Transverse colon (tissue), 4 donors: ENCODE measurements around the gene SAMM50. TPM values are rescaled to one million over a fixed set of nuclear protein-coding genes. Genes with fewer than 3 reads are reported as not detected.

Experiments
- DNase-seq: peaks from one replicate; pipeline ENCODE4 v3.0.0-alpha.2; 2019
- H3K27ac ChIP-seq, 4 donors: fragments of 200-600 bp; sonication (generic); 2 replicates each; pipeline ENCODE4 v1.5.1; 2016 to 2018; ENCODE audit warnings: inconsistent platforms in 4 of 4
- H3K27me3 ChIP-seq: fragments of 200-600 bp; sonication (generic); 2 replicates; pipeline ENCODE4 v1.5.1; 2017; ENCODE audit warnings: inconsistent platforms
- H3K36me3 ChIP-seq, 4 donors: fragments of 200-600 bp; sonication (generic); 2 replicates each; pipeline ENCODE4 v1.5.1; 2017 to 2019; ENCODE audit warnings: inconsistent platforms in 4 of 4
- H3K4me1 ChIP-seq, 4 donors: fragments of 200-600 bp; sonication (generic); 2 replicates each; pipeline ENCODE4 v1.5.1; 2017 to 2020; ENCODE audit warnings: inconsistent platforms in 4 of 4
- H3K4me3 ChIP-seq, 4 donors: fragments of 200-600 bp; sonication (generic); 1 replicate in 1 of 4; 2 replicates in 3 of 4; pipeline versions ENCODE4 v1.5.1 to v1.6.1; 2017 to 2019; ENCODE audit warnings: inconsistent platforms in 4 of 4
- H3K9me3 ChIP-seq, 2 donors: fragments of 200-600 bp; sonication (generic); 2 replicates each; pipeline ENCODE4 v1.5.1; 2017 to 2019; ENCODE audit warnings: inconsistent platforms in 2 of 2
- EP300 ChIP-seq: sonication (generic); formaldehyde crosslinking; IDR thresholded peaks from one replicate; pipeline ENCODE4 v1.6.1; 2017; ENCODE audit warnings: antibody characterized with exemption, low read depth
- POLR2A ChIP-seq: fragments of 450-650 bp; IDR thresholded peaks from one replicate; pipeline ENCODE4 v1.6.1; 2016; ENCODE audit warnings: antibody characterized with exemption, mild to moderate bottlenecking, moderate library complexity
- POLR2AphosphoS5 ChIP-seq, 3 donors: sonication (generic); formaldehyde crosslinking; IDR thresholded peaks; one replicate each; pipeline ENCODE4 v1.6.1; 2016; ENCODE audit warnings: antibody characterized with exemption in 3 of 3
- WGBS, 2 donors: methylation state at CpG; one replicate each; pipeline ENCODE4 v1.1.5; 2018; ENCODE audit warnings: low coverage in 1 of 2; 5-methylcytosine and 5-hydroxymethylcytosine counted together
- in situ Hi-C, 4 donors: fragments of 200-750 bp; cut with MboI; loops; one replicate each; pipeline versions ENCODE4 v1.15.0 to v1.15.1; 2017; ENCODE audit warnings: low sequenced_read_pairs in 3 of 4, low pct_ligation_motif_present in 1 of 4, low pct_unique_long_range_greater_than_20kb in 1 of 4
- intact Hi-C: fragments of 100-400 bp; cut with DNase I; formaldehyde crosslinking; loops from one replicate; pipeline ENCODE4 v1.15.1; 2023; ENCODE audit warnings: low total_unique reads
- total RNA-seq, 4 donors: library from RNA; depleted of rRNA; stranded (reverse); fragments of >200 nt; gene quantifications; one replicate each; pipeline ENCODE4 v1.1.0, GENCODE V29; 2016
- TF ChIP-seq, protein P1 (sequence below), 5 experiments: fragments of 200-600 bp in 3 of 5; fragments of 450-650 bp in 2 of 5; sonication (generic) in 3 of 5; IDR thresholded peaks; 1 replicate in 2 of 5; 2 replicates in 3 of 5; pipeline ENCODE4 v1.5.1; 2016 to 2017; ENCODE audit warnings: antibody characterized with exemption in 5 of 5, inconsistent platforms in 3 of 5, mild to moderate bottlenecking in 2 of 5, moderate library complexity in 1 of 5

Gene SAMM50
- total RNA-seq, 4 donors from 2014 or later, result 9.0 to 82.6 (median 33.3) TPM

DNA sequence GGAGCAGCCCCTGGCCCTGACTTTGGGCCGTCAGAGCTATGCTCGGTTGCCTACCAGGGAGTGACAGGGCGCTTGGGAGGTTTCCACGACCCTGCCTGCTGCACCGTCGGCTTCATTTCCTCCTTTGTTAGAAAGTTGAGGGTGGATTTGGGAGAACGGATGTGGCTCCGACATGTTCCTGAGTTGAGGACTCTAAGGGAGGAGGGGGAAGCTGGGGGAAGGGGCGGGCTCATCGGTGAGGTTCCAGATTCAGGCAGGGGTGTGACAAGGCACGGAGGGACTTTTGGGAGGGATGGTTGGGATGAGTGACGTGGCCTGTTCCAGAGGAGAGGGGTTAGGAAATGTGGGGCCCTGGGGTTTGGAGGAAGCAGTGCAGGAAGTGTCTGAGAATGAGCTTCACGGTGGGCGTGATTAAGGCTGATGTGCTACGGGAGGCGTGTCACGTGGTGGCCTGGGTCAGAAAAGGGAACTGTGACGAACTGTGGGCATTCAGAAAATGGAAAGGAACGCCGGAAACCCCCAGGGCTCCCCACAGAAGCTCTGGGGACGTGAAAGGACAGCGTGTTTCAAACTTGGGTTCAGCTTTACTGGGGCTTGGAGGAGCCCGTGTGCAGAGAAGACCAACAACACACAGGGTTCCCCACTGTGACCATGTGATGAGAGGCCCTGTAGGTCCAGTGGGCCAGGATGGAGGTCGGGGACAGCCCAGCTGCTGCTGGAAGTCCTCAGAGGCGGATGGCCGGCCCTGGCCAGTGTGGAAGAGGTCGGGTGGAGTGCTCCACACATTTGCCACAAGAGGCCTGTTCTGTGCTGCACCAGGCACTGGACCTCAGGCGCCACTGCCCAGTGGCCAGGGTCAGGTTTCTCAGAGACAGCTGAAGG lies 71.6 kb downstream of the SAMM50 start:
- no peaks in the 10 kb centered on the region for H3K9me3 ChIP-seq
- TF ChIP-seq POLR2A (peak; percentile 44), POLR2AphosphoS5 (IDR thresholded peaks at IDR 0.05) (peak; percentile 42 to 62 (median 43)), EP300 (no peak)
- TF ChIP-seq, protein P1, sequence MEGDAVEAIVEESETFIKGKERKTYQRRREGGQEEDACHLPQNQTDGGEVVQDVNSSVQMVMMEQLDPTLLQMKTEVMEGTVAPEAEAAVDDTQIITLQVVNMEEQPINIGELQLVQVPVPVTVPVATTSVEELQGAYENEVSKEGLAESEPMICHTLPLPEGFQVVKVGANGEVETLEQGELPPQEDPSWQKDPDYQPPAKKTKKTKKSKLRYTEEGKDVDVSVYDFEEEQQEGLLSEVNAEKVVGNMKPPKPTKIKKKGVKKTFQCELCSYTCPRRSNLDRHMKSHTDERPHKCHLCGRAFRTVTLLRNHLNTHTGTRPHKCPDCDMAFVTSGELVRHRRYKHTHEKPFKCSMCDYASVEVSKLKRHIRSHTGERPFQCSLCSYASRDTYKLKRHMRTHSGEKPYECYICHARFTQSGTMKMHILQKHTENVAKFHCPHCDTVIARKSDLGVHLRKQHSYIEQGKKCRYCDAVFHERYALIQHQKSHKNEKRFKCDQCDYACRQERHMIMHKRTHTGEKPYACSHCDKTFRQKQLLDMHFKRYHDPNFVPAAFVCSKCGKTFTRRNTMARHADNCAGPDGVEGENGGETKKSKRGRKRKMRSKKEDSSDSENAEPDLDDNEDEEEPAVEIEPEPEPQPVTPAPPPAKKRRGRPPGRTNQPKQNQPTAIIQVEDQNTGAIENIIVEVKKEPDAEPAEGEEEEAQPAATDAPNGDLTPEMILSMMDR (IDR thresholded peaks at IDR 0.05), result no peak
- 20 to 56% methylated on average over 4 to 27 of the region's 28 CpGs for WGBS, 2 donors
- peak overlapping the region; percentile 82 to 87 (median 86) for H3K27ac ChIP-seq
- H3K36me3 ChIP-seq, result no peaks in the 10 kb centered on the region
- DNase-seq, result peak; percentile 87
- peaks cover 10% of the 10 kb centered on the region for H3K27me3 ChIP-seq
- intact Hi-C loops, result no loop called here
- in situ Hi-C loops, result no loop called here
- H3K4me3 ChIP-seq, result peak overlapping the region in 2 of 4 donors; percentile 9 to 19
- H3K4me1 ChIP-seq, result peaks cover 3 to 17% (median 10%) of the 10 kb centered on the region in 4 donors

DNA sequence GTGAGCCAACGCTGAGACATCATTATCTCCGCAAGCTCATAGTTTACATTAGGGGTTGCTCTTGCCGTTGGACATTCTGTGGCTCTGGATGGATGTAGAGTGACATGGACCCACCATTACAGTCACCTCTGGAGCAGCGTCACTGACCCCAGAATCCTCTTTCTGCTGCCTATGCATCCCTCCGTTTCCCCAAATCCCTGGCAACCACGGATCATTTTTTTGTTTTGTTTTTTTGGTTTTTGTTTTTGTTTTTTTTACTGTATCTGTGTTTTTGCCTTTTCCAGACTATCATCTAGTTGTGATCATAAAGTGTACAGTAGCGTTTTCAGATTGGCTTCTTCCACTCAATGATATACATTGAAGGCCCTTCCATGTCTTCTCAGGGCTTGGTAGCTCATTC lies 72.8 kb downstream of the SAMM50 start:
- TF ChIP-seq EP300 (no peak), POLR2AphosphoS5 (IDR thresholded peaks at IDR 0.05) (no peak), POLR2A (no peak)
- TF ChIP-seq, protein P1 (IDR thresholded peaks at IDR 0.05), result no peak
- WGBS, 2 donors, result 73 to 87% methylated on average over 7 of the region's 7 CpGs
- Histone ChIP-seq H3K27ac (peak overlapping the region; percentile 82 to 87 (median 86)), H3K27me3 (peaks cover 10% of the 10 kb centered on the region), H3K9me3 (no peaks in the 10 kb centered on the region), H3K4me3 (no peak overlapping the region), H3K36me3 (no peaks in the 10 kb centered on the region), H3K4me1 (peaks cover 2 to 17% (median 10%) of the 10 kb centered on the region in 4 donors)
- DNase-seq, result no peak
- intact Hi-C loops, result no loop called here
- in situ Hi-C loops, result no loop called here

DNA sequence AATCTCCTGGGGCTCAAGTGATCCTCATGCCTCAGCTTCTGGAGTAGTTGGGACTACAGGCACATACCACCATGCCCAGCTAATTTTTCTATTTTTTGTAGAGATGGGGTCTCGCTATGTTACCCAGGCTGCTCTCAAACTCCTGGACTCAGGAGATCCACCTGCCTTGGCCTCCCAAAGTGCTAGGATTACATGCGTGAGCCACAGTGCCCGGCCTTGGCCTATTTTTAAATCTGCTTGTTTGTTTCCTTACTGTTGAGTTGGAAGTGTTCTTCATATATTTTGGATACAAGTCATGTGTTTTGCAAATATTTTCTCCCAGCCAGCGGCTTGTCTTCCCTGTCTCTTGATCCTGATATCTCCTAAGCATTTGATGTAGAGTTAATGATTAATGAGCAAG lies 73.8 kb downstream of the SAMM50 start:
- in situ Hi-C loops (no loop called here), intact Hi-C loops (no loop called here)
- H3K36me3 ChIP-seq, result no peaks in the 10 kb centered on the region
- H3K9me3 ChIP-seq, result no peaks in the 10 kb centered on the region
- peak overlapping the region in 2 of 4 donors; percentile 9 to 87 for H3K27ac ChIP-seq
- WGBS, 2 donors, result 70 to 79% methylated on average over 1 to 4 of the region's 4 CpGs
- H3K4me1 ChIP-seq, result peaks cover 0 to 13% (median 6%) of the 10 kb centered on the region in 4 donors
- peaks cover 10% of the 10 kb centered on the region for H3K27me3 ChIP-seq
- no peak overlapping the region for H3K4me3 ChIP-seq
- TF ChIP-seq EP300 (no peak), POLR2AphosphoS5 (IDR thresholded peaks at IDR 0.05) (no peak), POLR2A (no peak)
- TF ChIP-seq, protein P1 (IDR thresholded peaks at IDR 0.05), result no peak
- no peak for DNase-seq

DNA sequence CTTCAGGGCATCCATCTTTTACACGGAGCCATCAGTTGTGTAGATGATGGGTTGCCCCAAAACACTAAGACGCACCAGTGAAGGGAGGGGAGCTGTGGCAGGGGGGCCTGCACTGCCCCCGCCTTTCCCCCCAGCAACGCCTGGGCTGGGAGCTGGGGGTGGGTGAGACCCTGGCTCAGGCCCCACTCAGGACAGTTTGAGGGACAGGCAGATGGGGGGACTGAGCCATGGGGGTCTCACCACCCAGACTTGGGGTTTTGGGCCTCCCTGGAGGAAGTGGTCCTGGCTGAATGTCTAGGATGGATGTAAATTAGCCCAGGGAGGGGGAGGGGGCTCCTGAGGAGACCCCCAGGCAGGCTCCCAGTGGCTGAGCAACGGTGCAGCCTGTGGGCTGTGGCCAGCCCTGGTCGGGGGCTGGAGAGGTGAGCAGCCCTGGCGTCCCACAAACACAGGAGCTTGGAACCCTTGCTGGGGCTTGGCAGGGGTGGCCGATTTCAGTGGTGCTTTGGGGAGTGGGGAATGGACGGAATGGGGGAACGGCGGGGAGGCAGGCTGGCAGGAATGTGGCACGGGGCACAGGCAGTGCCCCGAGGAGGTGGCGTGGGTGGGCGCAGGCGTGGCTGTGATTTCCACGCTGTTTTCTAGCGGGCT lies 74.9 kb downstream of the SAMM50 start:
- no peaks in the 10 kb centered on the region for H3K36me3 ChIP-seq
- H3K4me1 ChIP-seq, result peaks cover 0 to 13% (median 3%) of the 10 kb centered on the region in 4 donors
- TF ChIP-seq POLR2A, result no peak
- no peak for TF ChIP-seq EP300
- no peak for TF ChIP-seq POLR2AphosphoS5 (IDR thresholded peaks at IDR 0.05)
- TF ChIP-seq, protein P1 (IDR thresholded peaks at IDR 0.05), result no peak
- no peak for DNase-seq
- intact Hi-C loops (no loop called here), in situ Hi-C loops (no loop called here)
- H3K27ac ChIP-seq, result peak overlapping the region in 2 of 4 donors; percentile 20 to 45
- whole genome bisulfite sequencing, 2 donors, result 89 to 100% methylated on average over 3 to 18 of the region's 18 CpGs
- no peak overlapping the region for H3K4me3 ChIP-seq
- H3K9me3 ChIP-seq, result no peaks in the 10 kb centered on the region
- peaks cover under 1% of the 10 kb centered on the region for H3K27me3 ChIP-seq
